ENCODE results near the gene LDLRAD1.

DNA sequence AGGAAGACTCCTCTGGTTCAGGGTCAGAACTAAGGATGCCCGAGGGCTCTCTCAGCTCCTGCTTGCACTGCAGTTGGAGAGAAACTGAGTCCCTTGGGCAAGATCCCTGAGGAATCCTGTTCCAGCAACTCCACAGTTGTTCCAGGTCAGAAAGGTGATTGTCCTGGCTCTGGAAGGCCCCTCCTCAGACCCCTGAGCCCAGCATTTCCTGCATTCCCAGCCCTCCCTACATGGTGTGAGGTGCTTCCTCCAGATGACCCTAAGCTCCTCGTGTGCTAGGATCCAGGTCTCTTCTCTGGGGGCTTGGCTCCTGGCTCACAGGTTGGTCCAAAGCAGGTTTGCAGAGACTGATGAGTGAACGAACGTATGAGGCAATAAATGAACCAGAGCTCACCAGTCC is 11.5 kb downstream of the LDLRAD1 start:
- TF ChIP-seq, protein P1, sequence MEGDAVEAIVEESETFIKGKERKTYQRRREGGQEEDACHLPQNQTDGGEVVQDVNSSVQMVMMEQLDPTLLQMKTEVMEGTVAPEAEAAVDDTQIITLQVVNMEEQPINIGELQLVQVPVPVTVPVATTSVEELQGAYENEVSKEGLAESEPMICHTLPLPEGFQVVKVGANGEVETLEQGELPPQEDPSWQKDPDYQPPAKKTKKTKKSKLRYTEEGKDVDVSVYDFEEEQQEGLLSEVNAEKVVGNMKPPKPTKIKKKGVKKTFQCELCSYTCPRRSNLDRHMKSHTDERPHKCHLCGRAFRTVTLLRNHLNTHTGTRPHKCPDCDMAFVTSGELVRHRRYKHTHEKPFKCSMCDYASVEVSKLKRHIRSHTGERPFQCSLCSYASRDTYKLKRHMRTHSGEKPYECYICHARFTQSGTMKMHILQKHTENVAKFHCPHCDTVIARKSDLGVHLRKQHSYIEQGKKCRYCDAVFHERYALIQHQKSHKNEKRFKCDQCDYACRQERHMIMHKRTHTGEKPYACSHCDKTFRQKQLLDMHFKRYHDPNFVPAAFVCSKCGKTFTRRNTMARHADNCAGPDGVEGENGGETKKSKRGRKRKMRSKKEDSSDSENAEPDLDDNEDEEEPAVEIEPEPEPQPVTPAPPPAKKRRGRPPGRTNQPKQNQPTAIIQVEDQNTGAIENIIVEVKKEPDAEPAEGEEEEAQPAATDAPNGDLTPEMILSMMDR (IDR thresholded peaks at IDR 0.05; ENCODE audit: borderline replicate concordance, extremely low read depth, low read length, poor library complexity, severe bottlenecking) = no peak
- no peak for TF ChIP-seq EZH2 (IDR thresholded peaks at IDR 0.05; ENCODE audit: borderline replicate concordance, low read depth, low read length, severe bottlenecking)

Measured in DND-41 (cell line).